PC-3 (cell line): Measurements from ENCODE around the gene DPM2. TPM values are rescaled to one million over a fixed set of nuclear protein-coding genes. Genes with fewer than 3 reads are reported as not detected.

ENCODE experiments used
- ATAC-seq: fragments of 200-7000 bp; cut with Tn5 transposase; 2 replicates; pipeline ENCODE4 v1.9.1; 2020; ENCODE audit warnings: mild to moderate bottlenecking, moderate library complexity
- BruUV-seq: library from RNA; stranded (reverse); fragments of 400-500 nt; replicated peaks from 2 replicates; lab custom pipeline; 2021; lab: Mats Ljungman, UMichigan
- CTCF ChIA-PET: fragments of 300-600 bp; sonication (Branson Sonifier 250); formaldehyde crosslinking; loops from one replicate; lab custom pipeline; 2022; ENCODE audit warnings: antibody characterized with exemption; lab: Charles Lee
- POLR2A ChIA-PET: fragments of 300-600 bp; sonication (Branson Sonifier 250); formaldehyde crosslinking; loops from one replicate; lab custom pipeline; 2022; ENCODE audit warnings: antibody characterized with exemption; ENCODE audit not compliant: unreplicated experiment; lab: Charles Lee
- DNase-seq: peaks from one replicate; pipeline ENCODE4 v3.0.0-alpha.2; 2015
- H2AFZ ChIP-seq: fragments of 300-600 bp; sonication (generic); 2 replicates; pipeline ENCODE4 v1.6.0; 2016; ENCODE audit warnings: antibody characterized with exemption, low read length
- H3F3A ChIP-seq: fragments of 300-600 bp; sonication (generic); one replicate; pipeline ENCODE4 v1.6.0; 2017; ENCODE audit warnings: antibody characterized with exemption, low read length, control low read depth, mild to moderate bottlenecking; ENCODE audit not compliant: unreplicated experiment
- H3K27ac ChIP-seq: fragments of 300-600 bp; sonication (generic); 2 replicates; pipeline ENCODE4 v1.5.1; 2016; ENCODE audit warnings: mild to moderate bottlenecking, low read length
- H3K27me3 ChIP-seq: fragments of 300-600 bp; sonication (generic); 2 replicates; pipeline ENCODE4 v1.6.1; 2016; ENCODE audit warnings: low read length, mixed read lengths
- H3K36me3 ChIP-seq: fragments of 300-600 bp; sonication (generic); 2 replicates; pipeline ENCODE4 v1.6.1; 2016; ENCODE audit warnings: low read depth, mixed run types, low read length, mixed read lengths
- H3K4me1 ChIP-seq: fragments of 300-600 bp; sonication (generic); 2 replicates; pipeline ENCODE4 v1.5.1; 2016; ENCODE audit warnings: low read length; ENCODE audit not compliant: insufficient read depth
- H3K4me2 ChIP-seq: fragments of 300-600 bp; sonication (generic); 2 replicates; pipeline ENCODE4 v1.6.0; 2016; ENCODE audit warnings: low read length
- H3K4me3 ChIP-seq: fragments of 300-600 bp; sonication (generic); 2 replicates; pipeline ENCODE4 v1.5.1; 2016; ENCODE audit warnings: mild to moderate bottlenecking, low read length, mixed read lengths
- H3K79me2 ChIP-seq: fragments of 300-600 bp; sonication (generic); 2 replicates; pipeline ENCODE4 v1.6.1; 2017; ENCODE audit warnings: low read length, mixed read lengths
- H3K9ac ChIP-seq: fragments of 300-600 bp; sonication (generic); 2 replicates; pipeline ENCODE4 v1.6.0; 2016; ENCODE audit warnings: mild to moderate bottlenecking, low read length
- H3K9me2 ChIP-seq: fragments of 300-600 bp; sonication (generic); replicated peaks from 2 replicates; pipeline ENCODE4 v1.6.1; 2016; ENCODE audit warnings: mixed run types, low read length, mixed read lengths
- H3K9me3 ChIP-seq: fragments of 300-600 bp; sonication (generic); 2 replicates; pipeline ENCODE4 v1.6.1; 2016; ENCODE audit warnings: low read length, mixed read lengths
- H4K20me1 ChIP-seq: fragments of 300-600 bp; sonication (generic); 2 replicates; pipeline ENCODE4 v1.6.1; 2016; ENCODE audit warnings: low read length, mixed read lengths
- EZH2 ChIP-seq: fragments of 300-600 bp; sonication (generic); IDR thresholded peaks from one replicate; pipeline ENCODE4 v1.6.1; 2017; ENCODE audit warnings: antibody characterized with exemption, mild to moderate bottlenecking, low read length; ENCODE audit not compliant: unreplicated experiment
- EZH2phosphoT487 ChIP-seq: fragments of 300-600 bp; sonication (generic); IDR thresholded peaks from 2 replicates; pipeline ENCODE4 v1.6.1; 2018; ENCODE audit warnings: mild to moderate bottlenecking, antibody characterized with exemption, low read length, borderline replicate concordance
- intact Hi-C: fragments of 100-400 bp; cut with micrococcal nuclease; formaldehyde crosslinking; loops from 2 replicates; pipeline ENCODE4 v1.9.0; 2023
- total RNA-seq: library from RNA; depleted of rRNA; stranded (reverse); fragments of >200 nt; gene quantifications from 2 replicates; pipeline ENCODE4 v1.2.3, GENCODE V29; 2014
- TF ChIP-seq, protein P1 (sequence below): fragments of 300-600 bp; sonication (generic); conservative IDR thresholded peaks from 2 replicates; pipeline ENCODE4 v1.5.1; 2017; ENCODE audit warnings: antibody characterized with exemption, low read depth, mild to moderate bottlenecking, low read length

DPM2 gene
- total RNA-seq, 1 experiment from 2014 or later, result 33.0 TPM

DNA sequence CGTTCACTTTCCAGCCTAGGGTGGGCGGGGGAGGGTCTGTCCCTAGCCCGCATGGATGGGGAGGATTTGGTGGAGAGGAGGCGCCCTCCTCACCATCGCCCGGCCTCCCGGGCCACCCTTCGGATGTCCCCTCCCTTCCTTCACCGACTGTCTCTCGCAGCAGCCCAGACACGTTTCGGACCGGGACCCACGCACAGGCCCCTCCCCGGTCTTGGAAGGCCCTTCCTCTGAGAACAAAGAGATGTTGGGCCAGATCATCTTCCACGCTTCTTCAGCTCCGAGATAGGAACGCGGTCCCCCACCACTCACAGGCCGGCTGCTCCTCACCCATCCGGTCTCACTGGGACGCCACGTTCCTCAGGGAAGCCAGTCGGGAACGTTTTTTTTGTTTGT, 640 bp upstream of the DPM2 start:
- Histone ChIP-seq H3K27me3 (no peaks in the 10 kb centered on the region), H3K9me2 (no peaks in the 10 kb centered on the region), H3K79me2 (peaks cover 31% of the 10 kb centered on the region), H3K4me3 (no peak overlapping the region), H2AFZ (no peak overlapping the region), H3K36me3 (no peaks in the 10 kb centered on the region), H3F3A (no peaks in the 10 kb centered on the region), H3K9me3 (no peaks in the 10 kb centered on the region), H3K9ac (no peak overlapping the region), H3K4me2 (no peak overlapping the region), H3K27ac (no peak overlapping the region), H4K20me1 (no peaks in the 10 kb centered on the region), H3K4me1 (peaks cover 16% of the 10 kb centered on the region; the same call in 1 of the 2 replicates)
- ChIA-PET POLR2A (no interaction called here), CTCF (no interaction called here)
- DNase-seq (no peak), ATAC-seq (no peak)
- intact Hi-C loops, result no loop called here
- BruUV-seq, result no TSS peak
- no peak for TF ChIP-seq EZH2phosphoT487
- no peak for TF ChIP-seq EZH2
- TF ChIP-seq, protein P1, sequence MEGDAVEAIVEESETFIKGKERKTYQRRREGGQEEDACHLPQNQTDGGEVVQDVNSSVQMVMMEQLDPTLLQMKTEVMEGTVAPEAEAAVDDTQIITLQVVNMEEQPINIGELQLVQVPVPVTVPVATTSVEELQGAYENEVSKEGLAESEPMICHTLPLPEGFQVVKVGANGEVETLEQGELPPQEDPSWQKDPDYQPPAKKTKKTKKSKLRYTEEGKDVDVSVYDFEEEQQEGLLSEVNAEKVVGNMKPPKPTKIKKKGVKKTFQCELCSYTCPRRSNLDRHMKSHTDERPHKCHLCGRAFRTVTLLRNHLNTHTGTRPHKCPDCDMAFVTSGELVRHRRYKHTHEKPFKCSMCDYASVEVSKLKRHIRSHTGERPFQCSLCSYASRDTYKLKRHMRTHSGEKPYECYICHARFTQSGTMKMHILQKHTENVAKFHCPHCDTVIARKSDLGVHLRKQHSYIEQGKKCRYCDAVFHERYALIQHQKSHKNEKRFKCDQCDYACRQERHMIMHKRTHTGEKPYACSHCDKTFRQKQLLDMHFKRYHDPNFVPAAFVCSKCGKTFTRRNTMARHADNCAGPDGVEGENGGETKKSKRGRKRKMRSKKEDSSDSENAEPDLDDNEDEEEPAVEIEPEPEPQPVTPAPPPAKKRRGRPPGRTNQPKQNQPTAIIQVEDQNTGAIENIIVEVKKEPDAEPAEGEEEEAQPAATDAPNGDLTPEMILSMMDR, result no peak

- Histone ChIP-seq H3K27ac (no peak overlapping the region), H2AFZ (peak overlapping the region; percentile 74; the same call in 1 of the 2 replicates), H3K9me3 (no peaks in the 10 kb centered on the region), H3K4me2 (peak overlapping the region; percentile 99), H3K79me2 (peaks cover 31% of the 10 kb centered on the region), H3K4me1 (peaks cover 20% of the 10 kb centered on the region; the same call in 1 of the 2 replicates), H3F3A (no peaks in the 10 kb centered on the region), H3K27me3 (no peaks in the 10 kb centered on the region), H3K9me2 (no peaks in the 10 kb centered on the region), H3K9ac (peak overlapping the region; percentile 88), H4K20me1 (no peaks in the 10 kb centered on the region), H3K36me3 (no peaks in the 10 kb centered on the region), H3K4me3 (peak overlapping the region; percentile 93)
- TF ChIP-seq, protein P1, result no peak
- TF ChIP-seq EZH2phosphoT487, result no peak
- POLR2A ChIA-PET, result no interaction called here
- ATAC-seq (no peak), DNase-seq (no peak)
- CTCF ChIA-PET, result no interaction called here
- BruUV-seq, result no TSS peak
- intact Hi-C loops, result no loop called here
Observed at GRCh38 chr9:127937056-127937387, 632 bp downstream of the DPM2 start.

- ATAC-seq (no peak), DNase-seq (no peak)
- H2AFZ ChIP-seq, result no peak overlapping the region
- no peaks in the 10 kb centered on the region for H3F3A ChIP-seq
- H3K9me2 ChIP-seq, result no peaks in the 10 kb centered on the region
- H3K9ac ChIP-seq, result peak overlapping the region; percentile 88
- no peaks in the 10 kb centered on the region for H3K27me3 ChIP-seq
- peak overlapping the region; percentile 99 for H3K4me2 ChIP-seq
- POLR2A ChIA-PET, result no interaction called here
- H3K4me3 ChIP-seq, result peak overlapping the region; percentile 93
- no peaks in the 10 kb centered on the region for H3K9me3 ChIP-seq
- no peaks in the 10 kb centered on the region for H3K36me3 ChIP-seq
- intact Hi-C loops, result no loop called here
- H3K79me2 ChIP-seq, result peaks cover 31% of the 10 kb centered on the region
- TF ChIP-seq EZH2, result no peak
- TF ChIP-seq, protein P1, result no peak
- TF ChIP-seq EZH2phosphoT487, result no peak
- H4K20me1 ChIP-seq, result no peaks in the 10 kb centered on the region
- CTCF ChIA-PET, result no interaction called here
- peaks cover 24% of the 10 kb centered on the region; the same call in 1 of the 2 replicates for H3K4me1 ChIP-seq
- BruUV-seq, result no TSS peak
- H3K27ac ChIP-seq, result no peak overlapping the region
Observed at GRCh38 chr9:127936347-127936852, 1.3 kb downstream of the DPM2 start.
